ENCODE results near the gene RPL13.

The RPL13 gene

GRCh38 chr16:89599902-89600301 lies 39.4 kb downstream of the RPL13 start:
- no peak for TF ChIP-seq ZNF274 (IDR thresholded peaks at IDR 0.05; ENCODE audit: low read depth, low read length)

DNA sequence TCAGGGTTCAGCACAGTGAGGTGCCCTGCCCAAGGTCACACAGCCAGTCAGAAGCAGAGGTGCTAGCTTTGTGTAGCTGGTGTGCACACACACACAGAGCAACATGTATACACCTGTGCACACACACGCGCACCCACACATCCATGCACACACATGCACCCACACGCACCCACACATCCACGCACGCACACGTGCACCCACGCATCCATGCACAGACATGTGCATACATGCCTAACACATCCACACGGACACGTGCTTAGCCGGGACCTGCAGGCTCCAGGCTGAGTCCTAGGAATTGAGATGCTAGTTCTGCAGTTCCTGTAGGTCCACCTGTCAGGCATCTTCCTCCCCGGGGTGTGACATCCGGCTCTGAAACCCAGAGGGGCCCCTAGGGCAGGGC lies 39.9 kb downstream of the RPL13 start:
- no peak for TF ChIP-seq ZNF274 (IDR thresholded peaks at IDR 0.05; ENCODE audit: low read depth, low read length)
- no peak overlapping the region for H3K4me3 ChIP-seq (ENCODE audit: low read length)

More at GRCh38 chr16:89599902-89600301, 39.4 kb downstream of the RPL13 start:
- no peak overlapping the region for H3K4me3 ChIP-seq (ENCODE audit: low read length)

GRCh38 chr16:89600956-89601355 lies 40.5 kb downstream of the RPL13 start:
- TF ChIP-seq ZNF274 (IDR thresholded peaks at IDR 0.05; ENCODE audit: low read depth, low read length), result no peak
- H3K4me3 ChIP-seq (ENCODE audit: low read length), result no peak overlapping the region

DNA sequence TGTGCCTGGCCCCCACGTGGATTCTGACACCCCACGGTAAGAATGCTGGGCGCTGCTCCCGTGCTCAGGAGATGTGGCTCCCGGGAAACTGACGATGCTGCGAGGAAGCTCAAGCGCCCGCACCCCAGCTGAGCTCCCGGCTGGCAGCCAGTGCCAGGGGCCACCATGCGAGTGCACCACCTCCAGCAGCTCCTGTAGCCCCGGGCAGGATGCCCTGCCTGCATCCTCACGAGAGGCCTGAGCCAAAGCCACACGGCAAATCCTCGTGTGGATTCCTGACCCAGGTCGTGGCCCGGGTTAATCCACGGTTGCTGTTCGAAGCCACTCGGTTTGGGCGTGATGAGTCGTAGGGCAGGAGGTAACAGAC lies 41.4 kb downstream of the RPL13 start:
- TF ChIP-seq ZNF274 (IDR thresholded peaks at IDR 0.05; ENCODE audit: low read depth, low read length), result no peak
- H3K4me3 ChIP-seq (ENCODE audit: low read length), result no peak overlapping the region

- no peak for TF ChIP-seq ZNF274 (IDR thresholded peaks at IDR 0.05; ENCODE audit: low read depth, low read length)
- H3K4me3 ChIP-seq (ENCODE audit: low read length), result no peak overlapping the region
Observed at GRCh38 chr16:89602273-89602951, 41.9 kb downstream of the RPL13 start.

DNA sequence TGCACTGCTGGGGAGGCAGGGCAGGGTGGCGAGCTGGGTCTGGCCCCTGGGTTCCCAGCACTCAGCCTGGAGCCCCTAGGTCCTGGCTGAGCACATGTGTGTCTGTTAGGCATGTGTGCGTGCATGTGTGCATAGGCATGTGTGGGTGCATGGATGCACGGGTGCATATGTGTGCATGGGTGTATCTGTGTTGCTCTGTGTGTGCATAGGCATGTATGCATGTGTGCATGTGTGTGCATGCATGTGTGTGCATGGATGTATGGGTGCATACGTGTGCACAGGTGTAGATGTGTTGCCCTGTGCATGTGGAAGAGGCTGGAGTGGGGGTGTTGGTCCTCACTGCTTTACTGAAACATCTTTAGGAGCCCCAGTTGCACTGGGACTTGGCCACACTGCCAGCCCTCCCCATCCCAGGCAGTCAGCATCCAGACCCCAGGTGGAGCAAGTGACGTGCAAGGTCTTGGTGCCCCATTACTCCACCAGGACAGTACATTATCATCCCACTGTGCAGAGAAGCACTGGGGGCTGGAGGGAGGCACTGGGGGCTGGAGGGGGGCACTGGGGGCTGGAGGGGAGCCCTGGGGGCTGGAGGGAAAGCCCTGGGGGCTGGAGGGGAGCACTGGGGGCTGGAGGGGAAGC lies 42.6 kb downstream of the RPL13 start:
- no peak overlapping the region for H3K4me3 ChIP-seq (ENCODE audit: low read length)
- TF ChIP-seq ZNF274 (IDR thresholded peaks at IDR 0.05; ENCODE audit: low read depth, low read length), result no peak

DNA sequence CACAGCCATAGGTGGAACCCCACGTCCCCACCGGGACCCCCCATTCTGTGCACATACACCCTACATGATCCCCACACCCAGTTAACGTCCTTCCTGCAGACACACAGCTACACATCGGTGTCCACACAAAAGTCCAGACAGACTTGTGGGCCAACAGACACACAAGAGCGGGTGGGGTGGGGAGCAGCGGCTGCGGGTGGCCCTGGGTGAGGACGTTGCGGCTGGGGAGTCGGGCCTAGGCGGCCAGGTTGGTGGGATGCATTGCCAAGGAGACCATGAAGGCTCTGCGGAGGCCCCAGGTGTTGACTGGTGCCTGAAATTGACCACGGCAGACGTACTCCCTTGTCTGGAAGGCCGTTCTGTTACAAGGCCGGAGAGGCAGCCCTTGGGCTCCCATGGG lies 44.3 kb downstream of the RPL13 start:
- no peak for TF ChIP-seq ZNF274 (IDR thresholded peaks at IDR 0.05; ENCODE audit: low read depth, low read length)
- H3K4me3 ChIP-seq (ENCODE audit: low read length), result no peak overlapping the region

DNA sequence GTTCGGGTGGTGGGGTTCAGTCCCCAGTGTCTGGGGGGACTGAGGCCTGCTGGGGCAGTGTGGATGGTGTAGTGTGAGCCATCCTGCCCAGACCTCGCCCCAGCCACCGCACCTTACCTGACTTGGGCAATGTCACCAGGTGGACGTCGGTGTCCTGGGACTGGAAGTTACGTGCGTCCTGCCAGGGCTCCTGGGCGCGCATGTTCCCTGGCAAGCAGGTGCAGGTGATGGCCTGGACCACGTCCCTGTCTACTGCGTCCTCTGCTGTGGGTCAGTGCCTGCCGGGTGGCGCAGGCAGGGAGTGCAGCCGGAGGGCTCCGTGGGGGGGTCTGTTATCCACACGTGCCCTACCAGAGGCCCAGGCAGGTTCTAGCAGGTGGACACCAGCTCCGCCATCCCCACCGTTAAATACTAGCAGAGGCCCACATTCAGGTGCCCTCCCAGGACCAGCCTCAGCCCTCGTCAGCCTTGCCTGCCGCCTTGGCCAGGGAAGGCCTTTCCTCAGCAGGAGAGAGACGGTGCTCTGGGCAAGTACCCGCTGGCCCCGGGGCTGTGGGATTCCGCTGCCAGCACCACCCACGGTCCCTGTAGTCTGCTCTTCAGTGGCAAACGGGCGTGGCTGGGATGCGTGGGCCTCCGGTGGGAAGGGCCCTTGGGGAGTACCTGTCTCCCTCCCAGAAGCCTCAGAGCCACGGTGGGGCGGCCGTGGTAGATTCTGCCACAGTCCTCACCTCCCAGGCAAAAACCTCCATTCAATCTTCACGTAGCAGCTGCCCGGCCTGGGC lies 44.9 kb downstream of the RPL13 start:
- H3K4me3 ChIP-seq (ENCODE audit: low read length), result no peak overlapping the region
- TF ChIP-seq ZNF274 (IDR thresholded peaks at IDR 0.05; ENCODE audit: low read depth, low read length), result no peak

DNA sequence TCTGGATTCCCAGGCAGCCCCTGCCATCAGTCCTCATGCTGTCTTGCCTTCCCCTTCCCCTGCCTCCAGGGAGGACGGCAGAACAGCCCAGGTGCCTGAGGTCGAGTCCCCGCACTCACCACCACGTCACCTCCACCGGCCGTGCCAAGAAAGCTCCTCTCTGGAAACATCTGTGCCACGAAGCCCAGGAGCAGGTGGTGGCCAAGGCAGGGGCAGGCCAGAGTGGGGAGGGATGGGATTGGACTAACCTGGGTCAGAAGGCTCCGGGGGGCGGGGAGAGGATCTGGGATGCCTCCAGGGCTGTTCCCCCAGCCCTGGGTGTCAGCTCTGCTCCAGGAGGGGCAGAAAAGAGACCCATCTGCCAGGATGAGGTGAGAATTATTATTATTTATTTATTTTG lies 45.5 kb downstream of the RPL13 start:
- TF ChIP-seq ZNF274 (IDR thresholded peaks at IDR 0.05; ENCODE audit: low read depth, low read length), result no peak

DNA sequence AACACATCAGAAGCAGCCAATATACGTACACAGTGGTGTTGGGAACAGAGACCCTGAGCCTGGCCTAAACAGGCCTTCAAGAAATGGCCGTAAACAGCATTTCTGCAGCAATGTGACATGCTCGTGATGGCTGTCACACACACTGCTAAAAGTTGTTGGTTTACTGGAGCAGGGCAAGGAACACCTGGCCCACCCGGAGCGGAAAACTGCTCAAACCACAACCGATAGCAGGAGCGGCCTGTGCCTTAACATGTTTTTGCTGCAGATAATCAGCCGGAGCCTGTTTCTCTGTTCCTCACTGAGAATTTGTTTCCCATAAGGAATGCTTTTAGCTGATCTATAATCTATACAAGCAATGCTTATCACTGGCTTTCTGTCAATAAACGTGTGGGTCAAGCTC lies 47.0 kb downstream of the RPL13 start:
- no peak overlapping the region for H3K4me3 ChIP-seq (ENCODE audit: low read length)
- no peak for TF ChIP-seq ZNF274 (IDR thresholded peaks at IDR 0.05; ENCODE audit: low read depth, low read length)

More for the DNA sequence above, 45.5 kb downstream of the RPL13 start:
- H3K4me3 ChIP-seq (ENCODE audit: low read length), result no peak overlapping the region

DNA sequence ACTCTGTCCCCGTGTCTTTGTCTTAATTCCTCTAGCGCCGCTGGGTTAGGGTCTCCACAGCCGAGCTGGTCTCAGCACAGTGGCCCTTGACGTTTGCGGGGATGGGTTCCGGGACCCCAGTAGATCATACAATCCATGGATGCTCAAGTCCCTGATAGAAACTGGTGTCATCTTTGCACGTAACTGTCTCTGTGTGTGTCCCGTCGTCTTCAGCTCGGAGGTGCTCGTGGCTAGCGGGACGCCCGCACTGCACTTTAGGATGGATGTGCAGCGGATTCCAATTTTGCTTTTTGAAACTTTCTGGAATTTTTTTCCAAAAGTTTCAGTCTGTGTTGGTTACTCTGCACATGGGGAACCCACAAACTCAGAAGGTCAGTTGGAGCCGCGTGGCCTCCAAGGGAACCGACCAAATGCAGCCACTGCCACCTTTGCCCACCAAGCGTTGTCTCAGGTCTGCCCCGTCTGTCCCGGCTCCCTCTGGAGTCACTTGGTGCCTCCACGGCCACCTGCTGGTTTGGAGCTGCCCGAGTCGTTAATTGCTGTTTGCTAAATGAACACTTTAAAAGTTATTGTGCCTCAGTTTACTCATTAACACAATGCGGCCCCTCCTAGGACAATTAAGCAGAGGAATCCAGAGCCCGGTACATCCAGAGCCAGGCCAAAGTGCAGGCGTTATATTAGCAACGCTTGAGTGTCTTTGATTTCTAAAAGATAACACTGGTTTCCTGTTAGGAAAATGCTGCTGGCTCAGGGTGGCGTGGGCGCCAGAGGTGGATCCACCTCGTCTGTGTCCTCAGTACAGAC lies 47.7 kb downstream of the RPL13 start:
- no peak overlapping the region for H3K4me3 ChIP-seq (ENCODE audit: low read length)

DNA sequence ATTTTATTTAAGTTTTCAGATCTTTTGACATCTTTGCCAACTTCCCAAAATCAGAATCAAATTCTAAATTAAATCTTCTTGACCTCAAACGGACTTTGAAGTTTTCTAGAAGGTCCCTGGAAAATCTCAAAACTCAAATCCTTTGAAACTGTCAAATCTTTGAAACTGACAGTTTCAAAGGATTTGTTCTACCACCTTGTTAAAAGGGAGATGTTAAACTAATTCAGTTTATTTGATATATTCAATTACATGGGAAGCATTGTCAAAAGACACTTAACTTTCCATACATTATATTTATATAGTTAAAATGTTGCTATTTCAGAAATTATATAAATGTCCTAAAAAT lies 49.6 kb downstream of the RPL13 start:
- no peak for TF ChIP-seq ZNF274 (IDR thresholded peaks at IDR 0.05; ENCODE audit: low read depth, low read length)
- H3K4me3 ChIP-seq (ENCODE audit: low read length), result no peak overlapping the region

More for the DNA sequence above, 47.7 kb downstream of the RPL13 start:
- TF ChIP-seq ZNF274 (IDR thresholded peaks at IDR 0.05; ENCODE audit: low read depth, low read length), result no peak

DNA sequence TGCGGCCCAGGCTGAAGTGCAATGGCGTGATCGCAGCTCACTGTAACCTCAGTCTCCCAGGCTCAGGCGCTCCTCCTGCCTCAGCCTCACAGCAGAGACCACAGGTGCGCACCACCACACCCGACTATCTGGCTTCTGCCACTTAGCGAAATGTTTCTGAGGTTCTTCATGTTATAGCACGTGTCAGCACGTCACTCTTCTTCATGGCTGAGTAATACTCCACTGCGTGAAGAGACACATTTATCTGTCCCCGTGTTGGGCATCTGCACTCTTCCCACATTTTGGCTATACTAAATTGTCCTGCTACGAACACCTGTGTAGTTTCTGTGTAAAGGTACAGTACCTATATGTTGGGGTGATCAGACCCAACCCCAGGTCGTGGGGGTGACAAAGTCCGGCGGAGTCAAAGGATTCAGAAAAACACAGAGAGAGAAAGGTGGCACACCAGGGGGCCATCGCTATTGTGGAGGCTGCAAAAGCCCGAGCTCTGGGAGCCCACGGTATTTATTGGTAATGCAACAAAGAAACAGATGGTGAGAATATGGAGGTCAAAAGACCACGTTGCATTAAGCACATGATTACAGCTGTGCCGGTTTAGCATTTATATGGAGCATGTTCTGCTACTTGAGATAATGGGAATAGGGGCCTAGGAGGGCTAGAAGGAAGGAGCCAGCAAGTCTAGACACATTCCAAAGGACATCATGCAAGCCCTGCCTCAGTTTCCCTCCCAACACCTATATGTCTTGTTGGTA lies 52.1 kb downstream of the RPL13 start:
- no peak for TF ChIP-seq ZNF274 (IDR thresholded peaks at IDR 0.05; ENCODE audit: low read depth, low read length)
- no peak overlapping the region for H3K4me3 ChIP-seq (ENCODE audit: low read length)
